GM21367 (cell line): ENCODE results near the gene NFIB.

Source experiments
- ATAC-seq: cut with Tn5 transposase; IDR thresholded peaks from one replicate; pipeline ENCODE4 v1.9.1; 2021; ENCODE audit not compliant: unreplicated experiment

NFIB gene

DNA sequence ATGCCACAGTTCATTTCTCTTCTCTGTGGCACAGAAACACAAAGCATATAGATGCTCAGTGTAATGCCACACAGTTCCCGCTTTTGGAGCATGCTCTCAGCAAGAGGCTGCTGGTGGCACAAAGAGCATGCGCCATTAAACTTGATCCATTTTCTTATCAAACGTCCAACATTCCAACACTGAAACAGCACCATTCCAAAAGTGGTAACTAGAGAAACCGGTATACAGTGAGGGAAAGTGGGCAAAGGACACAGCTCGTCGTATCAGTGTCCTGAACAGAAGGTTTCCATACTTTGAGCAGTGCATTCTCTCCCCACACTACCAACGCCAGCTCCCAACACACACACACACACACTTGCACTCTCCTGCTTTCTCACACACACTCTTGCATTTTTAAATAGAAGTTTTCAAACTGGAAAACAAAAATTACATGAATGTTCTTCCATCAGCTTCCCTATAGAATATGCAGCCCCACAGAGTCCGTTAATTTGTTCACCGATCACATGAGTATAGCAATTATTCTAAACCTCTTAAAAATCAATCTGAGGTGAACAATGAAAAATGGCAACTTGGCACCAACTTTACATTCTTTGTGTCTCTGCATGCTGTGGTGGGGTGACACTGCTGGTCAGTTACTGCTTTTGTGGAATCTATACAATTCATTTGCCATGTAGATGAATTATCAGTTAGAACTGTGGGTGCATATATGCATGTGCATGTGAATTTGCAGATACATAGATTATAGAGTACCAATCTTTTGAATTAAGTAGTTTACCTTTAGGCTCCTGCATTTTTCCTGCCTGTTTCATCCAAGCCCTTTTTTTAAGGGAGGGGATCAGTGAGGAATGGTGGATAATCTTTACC is 5.7 kb downstream of the NFIB start:
- ATAC-seq = no peak

DNA sequence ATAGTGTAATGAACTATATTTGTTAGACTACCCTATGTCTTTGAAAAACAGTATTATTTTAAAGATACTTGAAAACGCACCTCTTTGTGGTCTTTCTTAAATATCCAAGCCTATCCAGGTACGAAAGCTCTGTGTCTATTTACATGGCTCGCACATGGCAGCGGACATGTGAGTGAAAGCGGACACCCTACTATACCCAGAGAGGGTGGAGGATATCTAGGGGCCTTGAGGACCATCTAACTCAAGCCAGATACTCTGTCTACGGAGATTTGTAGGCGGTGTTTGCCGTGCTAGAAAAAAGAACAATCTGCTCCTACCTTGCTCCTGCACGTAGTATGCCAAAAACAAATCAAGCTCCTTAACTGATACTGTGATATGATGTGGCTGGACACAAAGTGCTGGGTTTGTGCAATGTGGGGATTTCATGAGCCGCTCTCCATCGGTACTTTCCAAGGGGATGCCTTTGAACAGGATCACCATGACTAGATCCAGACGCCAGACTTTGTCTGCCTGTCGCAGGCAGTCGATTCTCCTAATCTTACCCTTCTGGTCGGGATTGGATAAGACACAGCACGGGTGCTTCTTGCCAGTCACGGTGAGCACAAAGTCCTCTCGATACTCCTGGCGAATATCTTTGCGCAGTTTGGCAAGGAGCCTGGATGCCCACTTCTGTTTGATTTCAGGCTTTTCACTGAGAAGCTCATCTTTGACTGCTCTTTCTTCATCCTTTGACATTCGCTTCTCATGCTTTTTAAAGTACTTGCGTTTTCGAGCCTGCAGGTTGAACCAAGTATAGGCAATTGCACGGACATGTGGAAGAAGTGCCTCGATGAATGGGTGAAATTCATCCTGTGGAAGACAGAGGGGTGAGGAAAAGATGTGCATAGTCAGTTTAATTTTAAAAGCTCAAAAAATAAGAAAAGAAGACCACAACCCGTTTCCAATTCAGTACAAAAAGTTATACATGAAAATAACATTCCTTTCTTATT is 7.0 kb downstream of the NFIB start:
- ATAC-seq = no peak

DNA sequence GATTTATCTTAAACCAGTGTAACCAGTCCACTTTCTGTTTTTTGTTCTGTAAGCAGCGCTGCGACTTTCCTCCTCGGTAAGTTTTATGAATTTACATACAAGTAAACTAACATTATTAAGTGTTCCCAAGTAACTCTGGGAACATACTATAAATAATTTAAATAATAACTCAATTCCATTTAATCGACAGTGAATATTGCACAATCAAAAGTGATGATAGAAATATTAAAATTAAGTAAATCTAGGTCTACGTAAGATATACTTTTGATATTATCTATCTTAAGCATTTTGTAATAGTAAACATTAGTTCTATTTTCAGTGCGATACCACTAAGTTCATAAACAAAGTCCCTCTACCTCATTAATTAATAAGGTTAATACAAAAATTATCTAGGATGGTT is 7.8 kb downstream of the NFIB start:
- ATAC-seq = no peak

DNA sequence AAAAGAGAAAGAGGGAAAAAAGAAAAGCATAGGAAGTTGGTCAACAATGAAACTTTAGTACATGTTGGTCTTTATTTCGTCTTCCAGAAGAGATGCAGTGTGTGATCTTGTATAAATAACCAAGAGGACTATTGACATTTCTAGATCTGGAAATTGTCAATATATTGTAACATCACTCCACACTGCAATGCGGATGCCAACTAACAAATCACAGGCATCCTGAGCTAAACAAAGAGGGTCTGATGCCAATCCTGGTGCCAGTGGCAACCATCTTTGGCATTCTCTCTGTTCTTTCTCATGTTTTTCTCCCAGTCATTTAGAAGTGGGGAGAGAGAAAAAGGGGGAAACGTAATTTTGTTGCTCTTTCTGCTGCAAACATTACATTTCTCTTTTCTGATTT is 9.7 kb downstream of the NFIB start:
- ATAC-seq = no peak

DNA sequence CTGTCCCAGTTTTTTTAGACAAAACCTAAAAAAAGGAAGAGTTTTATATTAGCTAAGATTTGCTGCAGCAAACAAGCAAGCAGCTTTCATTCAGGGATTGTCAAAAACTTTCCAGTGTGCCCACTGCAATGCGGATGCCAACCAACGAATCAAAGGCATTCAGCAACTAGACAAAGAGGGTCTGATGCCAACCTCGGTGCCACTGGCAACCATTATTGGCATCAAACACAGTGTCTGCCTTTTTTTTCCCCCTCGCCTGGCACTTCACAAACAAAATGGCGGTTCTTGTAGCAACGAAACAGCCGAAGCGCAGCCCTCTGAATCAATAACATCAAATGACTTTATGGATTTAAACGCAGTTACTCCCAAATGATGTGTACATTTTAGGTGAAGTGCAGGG is 10.4 kb downstream of the NFIB start:
- no peak for ATAC-seq

DNA sequence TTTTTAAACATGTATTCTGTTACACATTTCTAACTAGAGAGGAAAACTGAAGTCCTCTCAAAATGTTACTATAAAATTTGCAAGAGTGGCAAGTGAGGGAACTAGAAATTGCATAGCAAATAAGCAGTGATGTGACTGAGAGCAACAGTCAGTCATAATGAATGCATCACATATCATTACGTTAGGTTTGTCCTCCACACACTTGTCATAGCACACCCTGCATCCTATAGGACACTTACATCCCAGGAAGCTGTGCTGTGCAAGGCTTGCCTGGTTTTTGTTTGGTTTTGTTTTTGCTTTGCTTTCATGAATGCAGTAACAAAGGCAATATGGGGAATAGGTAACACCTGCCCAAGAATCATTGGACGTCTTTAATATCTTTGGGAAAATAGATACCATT is 10.8 kb downstream of the NFIB start:
- no peak for ATAC-seq

DNA sequence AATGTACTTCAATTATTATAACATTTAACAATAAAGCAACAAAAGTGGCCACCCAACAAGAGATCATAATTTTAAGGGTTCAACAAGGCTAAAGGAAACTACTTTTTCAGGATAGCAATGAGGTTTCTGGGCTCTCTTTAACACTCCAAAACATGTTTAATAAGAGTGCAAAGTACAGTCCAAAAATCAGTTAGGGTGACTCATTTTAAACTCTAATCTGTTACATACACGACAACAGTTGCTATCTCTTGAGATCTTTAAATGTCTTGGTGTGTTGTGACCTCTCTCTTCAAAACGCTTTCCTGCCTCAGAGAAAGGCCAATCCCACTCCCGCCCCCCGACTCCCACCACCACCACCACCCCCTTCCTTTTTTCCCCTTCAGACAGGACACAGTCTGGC is 11.5 kb downstream of the NFIB start:
- no peak for ATAC-seq

DNA sequence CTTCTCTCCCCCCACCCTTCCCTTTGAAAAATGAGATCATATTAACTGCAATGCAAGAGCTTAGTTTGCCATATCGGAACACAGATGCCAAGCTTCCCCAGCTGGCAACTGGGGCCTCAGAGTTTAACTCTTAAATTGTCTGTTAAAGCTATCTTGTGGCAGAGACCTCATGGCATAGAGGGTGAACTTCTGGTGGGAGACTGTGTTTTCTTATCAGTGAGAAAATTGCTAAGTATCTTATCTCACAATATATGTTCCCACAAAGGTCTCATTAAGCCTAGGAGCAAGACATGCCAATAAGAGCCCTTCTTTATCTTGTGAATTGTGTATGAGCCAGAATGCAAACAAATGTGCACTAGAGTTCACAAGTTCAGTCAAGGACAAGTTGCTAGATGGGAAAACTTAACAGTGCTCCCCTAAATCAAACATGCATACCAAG is 12.3 kb downstream of the NFIB start:
- ATAC-seq = no peak

DNA sequence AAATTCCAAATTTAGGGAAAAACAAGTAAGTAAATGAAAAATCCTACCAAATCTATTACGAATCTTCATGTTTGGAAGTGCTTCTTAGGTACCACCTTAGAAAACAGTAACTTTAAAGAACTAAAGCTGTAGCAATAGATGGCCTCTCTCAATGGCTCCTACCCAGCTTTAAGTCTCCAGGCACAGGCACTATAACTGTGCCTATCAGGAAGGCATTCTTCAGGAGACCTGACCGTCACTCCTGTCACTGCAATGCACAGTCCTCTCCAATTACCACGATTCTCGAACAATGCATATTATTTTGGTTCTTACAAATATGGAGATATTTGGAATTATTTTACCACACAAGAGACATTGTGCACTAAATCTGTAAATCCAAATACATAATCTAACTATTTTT is 12.9 kb downstream of the NFIB start:
- no peak for ATAC-seq

DNA sequence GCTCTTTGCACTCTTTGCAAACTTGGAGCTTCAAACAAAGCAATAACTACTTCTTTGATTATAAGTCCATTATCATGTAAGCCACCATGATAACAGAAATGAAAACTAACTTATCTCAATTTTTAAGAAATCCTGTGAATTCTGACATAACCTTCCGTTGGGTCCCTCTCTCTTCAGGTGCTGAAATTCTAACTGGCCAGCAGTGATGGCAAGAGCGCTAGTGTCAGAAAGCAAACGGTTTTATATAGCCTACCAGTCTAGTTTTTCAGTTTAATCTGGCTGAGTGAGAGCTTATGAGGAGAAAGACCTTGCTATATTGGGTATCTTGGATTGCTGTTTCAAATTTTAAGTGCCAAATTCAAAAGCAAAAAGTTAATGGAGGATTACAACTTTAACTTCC is 13.4 kb downstream of the NFIB start:
- no peak for ATAC-seq

DNA sequence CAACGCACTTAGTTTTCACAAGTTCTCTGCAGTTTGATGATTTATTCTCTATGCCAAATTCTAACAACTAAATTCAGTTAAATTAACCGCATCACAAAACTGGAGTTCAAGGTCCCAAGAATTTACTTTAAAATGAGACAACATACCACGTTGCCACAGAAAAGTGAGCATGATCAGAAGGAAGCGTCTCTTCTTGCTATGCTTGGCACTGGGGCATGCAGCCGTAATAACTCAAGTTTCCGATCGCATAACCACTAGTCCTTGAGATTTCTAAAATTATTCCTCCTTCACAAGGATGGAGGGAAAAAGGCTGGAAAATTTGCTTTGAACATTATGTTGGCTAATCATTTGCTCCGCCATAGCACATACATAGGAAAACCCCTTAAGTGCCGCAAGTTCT is 13.9 kb downstream of the NFIB start:
- no peak for ATAC-seq

DNA sequence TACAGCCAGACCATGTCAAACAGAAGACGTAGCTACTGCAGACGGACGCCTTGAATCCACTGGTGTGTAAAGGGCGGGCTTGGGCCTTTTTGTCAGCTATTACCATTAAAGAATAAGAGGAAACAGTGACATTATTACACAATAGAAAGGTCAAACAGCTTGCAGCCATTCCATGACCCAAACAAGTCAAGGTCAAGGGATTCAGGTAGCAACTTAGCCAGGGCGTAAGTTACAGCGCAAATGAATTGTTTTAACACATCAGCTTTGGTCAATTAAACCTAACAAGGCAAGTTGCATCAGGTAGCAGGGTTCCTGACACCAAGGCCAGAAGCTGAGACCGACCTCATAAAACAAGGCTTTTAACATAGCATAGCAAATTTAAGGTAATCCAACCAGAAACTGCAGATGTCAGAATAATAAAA is 15.3 kb downstream of the NFIB start:
- ATAC-seq = no peak

DNA sequence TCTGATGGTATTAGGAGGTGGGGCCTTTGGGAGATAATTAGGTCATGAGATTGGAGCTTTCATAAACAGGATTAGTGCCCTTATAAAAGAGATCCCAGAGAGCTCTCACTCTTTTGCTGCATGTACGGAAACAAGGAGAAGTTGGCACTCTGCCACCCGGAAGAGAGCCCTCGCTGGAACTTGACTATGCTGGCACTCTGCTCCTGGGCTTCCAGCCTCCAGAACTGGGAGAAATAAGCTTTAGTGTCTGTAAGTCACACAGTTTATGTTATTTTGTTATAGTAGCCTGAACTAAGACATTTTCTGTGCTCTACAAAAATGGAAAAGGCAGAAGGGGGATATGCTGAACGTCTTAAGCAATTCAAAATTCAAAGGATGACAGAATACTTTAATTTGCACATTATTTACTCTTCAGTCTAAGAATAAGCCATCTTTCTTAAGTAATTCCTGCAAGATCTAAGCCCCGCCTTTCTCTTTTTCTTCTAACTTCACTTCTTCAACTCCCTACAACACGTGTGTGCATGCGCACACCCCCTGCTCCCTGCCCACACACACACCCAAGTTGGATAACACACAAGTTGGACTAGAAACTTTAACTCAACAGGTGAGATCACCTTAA is 17.3 kb downstream of the NFIB start:
- no peak for ATAC-seq

DNA sequence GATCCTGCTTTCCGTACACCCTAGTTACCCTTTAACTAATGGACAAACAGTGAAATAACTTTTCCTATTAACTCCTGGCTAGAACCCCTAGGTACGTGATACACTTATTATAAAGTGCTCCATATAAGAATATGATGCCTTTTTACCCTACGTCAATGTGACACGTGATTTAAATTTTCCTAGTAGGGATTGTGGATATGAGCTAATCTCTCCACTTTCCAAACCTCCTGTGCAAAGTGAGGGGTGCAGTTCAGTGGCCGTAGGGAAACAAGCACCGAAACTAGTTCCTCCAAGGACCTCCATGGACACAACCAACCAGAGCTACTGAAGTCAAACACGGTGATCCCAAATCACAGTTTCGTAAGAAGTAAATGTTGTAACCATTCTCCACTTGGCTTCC is 19.3 kb downstream of the NFIB start:
- no peak for ATAC-seq

DNA sequence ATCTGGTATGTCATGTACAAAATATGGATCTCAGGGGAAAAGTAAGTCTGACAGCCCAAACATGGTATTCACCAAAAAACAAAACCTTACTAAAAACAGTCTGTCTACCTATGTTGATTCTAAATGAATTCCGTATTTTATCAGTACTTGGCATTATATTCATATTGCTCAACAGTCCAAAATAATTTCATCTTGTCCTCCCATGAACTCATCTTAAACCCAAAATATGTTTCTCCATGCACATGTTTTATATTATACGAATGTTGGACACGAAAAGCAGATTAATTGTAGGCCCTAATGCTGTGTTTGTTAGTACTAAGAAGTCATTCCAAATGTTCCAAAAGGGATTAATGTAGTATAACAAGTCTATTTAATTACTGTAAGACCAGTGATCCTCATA is 20.1 kb downstream of the NFIB start:
- no peak for ATAC-seq

DNA sequence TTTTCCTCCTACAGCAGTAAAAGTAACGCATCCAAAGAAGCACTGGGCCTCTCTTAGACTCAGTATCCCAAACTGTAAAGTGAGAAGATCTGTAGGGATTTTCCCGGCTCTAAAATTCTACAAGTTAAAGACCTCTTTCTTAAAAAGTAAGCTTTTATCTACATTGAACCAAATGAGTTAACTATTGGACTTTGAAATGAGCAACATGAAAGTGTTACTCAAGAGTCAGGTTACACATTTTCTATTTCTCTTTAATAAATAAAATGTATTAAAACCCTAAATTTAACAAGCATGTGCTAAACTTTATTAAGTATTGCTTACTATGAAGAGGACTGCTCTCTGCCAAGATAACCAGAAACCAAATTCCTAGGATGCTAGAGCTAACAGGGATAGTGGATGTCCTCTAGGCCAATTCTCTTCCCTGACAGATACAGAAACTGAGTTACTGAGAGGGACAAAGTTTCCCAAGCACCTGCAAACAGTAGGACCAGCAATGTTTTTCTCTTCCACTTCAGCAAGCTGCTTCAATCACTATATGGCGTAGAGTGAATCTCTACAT is 21.7 kb downstream of the NFIB start:
- no peak for ATAC-seq

DNA sequence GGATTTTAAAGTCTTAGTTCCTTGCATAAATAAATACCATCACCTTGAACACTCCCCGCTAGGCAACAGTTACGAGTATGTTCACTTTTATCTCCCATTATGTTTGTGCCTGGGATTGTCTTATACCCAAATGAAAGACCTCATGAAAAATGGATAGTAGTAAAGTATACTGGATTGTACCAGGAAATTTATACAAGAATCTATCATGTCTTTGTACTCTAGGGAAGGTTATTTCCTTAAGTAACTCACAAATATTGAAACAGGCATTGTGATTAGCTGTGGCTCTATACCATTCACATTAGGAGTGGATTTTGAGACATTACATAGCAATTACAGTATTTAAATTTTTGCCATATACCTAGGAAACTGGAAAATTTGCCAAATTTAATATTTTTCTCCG is 24.0 kb downstream of the NFIB start:
- ATAC-seq = no peak

DNA sequence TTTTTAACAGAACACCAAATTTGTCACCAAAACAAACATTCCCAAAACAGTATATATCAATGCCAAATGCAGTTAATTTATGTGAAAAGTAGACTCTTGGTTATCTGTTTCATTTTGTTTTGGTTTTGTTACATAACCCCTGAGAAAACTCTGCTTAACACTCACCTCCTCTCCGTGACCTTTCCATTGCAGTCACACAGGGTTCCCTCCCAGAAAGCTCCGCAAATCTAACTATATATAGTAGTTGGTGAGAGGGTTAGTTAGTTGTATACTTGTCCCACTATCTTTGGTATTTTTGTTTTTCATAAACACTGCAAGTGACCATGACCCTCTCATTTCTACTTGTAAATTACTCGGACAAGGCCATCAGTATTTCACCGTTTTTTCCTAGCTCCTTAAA is 25.5 kb downstream of the NFIB start:
- no peak for ATAC-seq

DNA sequence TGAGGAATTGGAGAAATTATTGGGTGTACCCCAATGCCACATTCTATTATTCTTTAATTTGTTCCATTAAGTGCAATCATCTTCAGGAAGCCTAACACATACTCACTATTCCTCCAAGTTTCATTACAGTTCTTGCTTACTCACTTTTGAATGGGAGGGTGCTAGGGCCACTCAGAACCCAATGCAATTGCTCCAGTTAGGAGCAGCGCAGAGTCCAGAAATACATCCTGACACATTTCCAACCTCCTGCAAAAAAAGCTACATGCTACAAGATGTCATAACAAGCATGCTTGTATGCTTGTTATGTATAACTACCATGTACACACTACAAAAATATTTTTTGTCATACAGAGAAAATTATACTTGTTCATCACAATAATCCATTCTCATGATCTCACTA is 27.8 kb downstream of the NFIB start:
- no peak for ATAC-seq

DNA sequence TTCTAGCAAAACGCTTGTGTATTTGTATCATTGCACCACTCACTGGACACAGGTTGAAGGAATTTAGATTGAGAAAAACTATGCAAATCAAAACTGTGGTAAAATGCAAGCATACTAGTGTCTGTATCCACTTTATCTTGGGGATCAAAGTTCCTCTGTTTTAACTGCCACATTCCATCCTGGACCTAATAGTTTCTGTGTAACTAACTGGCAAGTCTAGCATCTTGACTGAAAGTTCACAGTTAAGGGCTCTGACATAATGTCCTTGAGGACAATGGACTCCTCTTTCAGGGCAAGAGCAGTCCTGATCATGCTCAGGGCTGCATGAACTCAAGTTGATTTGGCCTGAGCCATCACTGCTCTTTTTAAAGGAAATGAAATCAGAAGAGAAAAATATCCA is 30.7 kb downstream of the NFIB start:
- ATAC-seq = no peak

DNA sequence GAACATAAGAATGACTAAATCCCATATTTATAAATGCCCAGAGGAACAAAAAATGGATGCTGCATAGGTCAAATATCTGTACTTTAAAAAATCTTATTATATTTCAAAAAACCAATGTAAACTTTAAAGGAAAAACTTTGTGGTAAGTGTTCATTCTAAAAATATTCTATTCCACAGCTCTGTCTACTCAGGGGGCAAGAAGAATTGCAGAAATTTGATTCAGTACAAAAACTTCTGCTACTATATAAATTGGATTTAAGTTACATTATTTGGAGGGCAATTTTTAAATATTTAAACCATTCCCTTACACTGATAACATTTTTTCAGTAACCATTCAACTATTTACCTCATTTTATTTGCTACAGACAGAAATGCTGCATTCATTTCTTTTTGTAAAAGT is 32.1 kb downstream of the NFIB start:
- no peak for ATAC-seq
